HG03565 (cell line): ENCODE results near the gene SLC34A3.

Source experiments
- ATAC-seq: cut with Tn5 transposase; IDR thresholded peaks from one replicate; pipeline ENCODE4 v1.9.1; 2021; ENCODE audit warnings: mild to moderate bottlenecking, moderate library complexity; ENCODE audit not compliant: unreplicated experiment

The SLC34A3 gene

DNA sequence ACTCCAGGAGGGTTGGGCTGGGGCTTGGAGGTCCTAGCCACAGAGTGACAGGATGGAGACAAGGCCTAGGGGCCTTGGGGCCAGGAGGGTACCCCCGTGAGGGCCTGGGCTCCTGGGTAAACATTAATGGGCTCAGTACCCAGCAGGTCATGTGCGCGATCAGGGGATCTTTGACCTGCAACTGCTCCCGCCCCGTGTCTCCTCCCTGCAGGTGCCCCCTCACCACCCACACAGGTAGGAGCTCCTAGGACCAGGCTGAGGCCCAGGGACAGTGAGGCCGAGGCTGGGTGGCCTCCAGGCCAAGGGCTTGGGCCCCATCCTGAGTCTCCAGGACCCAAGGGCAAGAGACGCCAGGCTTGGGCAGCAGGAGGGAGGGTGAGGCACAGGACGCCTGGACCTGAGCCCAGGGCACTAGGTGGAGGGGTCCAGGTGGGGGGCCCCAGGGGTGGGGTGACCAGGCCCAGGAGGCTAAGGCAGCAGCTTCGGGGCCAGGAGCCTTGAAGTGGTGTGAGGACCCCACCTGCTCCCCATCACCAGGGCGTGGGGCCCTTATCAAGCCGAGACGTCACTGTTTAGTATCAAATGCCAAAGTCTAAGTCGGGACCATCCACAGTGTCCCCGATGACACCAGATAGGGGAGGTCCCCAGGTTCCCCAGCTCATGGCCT, at the start of gene SLC34A3:
TSS of gene SLC34A3 (plus strand) at position 197 of the 667 bp plus-strand sequence. CDS start 802 bp downstream, outside the sequence.
- ATAC-seq: no peak

DNA sequence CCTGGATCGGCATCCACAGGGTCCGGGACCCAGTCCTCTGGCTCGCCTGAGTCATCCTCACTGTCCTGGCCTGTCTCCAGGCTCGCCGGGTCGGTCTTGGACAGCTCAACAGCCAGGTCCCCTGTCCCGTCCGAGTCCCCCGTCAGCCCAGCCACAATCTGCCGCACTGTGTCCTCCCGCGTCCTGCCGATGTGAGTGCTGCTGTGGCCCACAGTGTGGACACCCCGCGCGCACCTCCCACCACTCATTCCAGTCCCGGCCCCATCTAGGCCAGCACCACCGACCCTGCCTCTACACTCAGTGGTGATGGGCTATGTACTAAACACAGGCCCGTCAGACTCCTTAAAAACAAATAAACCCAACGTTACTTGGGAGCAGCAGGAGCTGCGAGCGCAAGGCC, 49.0 kb upstream of the SLC34A3 start:
- no peak for ATAC-seq

DNA sequence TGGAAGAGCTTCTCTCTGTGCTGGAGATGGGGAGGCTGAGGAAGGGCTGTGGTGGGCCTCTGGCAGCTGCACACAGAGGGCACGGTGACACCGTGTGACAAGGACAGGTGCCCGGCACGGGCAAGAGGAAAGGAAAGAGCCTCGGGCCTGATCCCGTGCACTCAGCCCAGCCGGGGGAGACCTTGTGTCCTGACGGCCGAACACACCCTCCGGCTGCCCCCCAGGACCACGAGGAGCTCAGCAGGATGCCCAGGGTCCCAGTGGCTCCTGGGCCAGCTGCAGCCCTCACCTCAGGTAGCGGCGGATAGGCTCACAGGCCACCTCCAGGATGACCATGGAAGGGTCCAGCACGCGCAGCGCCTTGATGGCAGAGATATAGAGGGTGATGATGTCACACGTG, 47.9 kb upstream of the SLC34A3 start:
- ATAC-seq: no peak

DNA sequence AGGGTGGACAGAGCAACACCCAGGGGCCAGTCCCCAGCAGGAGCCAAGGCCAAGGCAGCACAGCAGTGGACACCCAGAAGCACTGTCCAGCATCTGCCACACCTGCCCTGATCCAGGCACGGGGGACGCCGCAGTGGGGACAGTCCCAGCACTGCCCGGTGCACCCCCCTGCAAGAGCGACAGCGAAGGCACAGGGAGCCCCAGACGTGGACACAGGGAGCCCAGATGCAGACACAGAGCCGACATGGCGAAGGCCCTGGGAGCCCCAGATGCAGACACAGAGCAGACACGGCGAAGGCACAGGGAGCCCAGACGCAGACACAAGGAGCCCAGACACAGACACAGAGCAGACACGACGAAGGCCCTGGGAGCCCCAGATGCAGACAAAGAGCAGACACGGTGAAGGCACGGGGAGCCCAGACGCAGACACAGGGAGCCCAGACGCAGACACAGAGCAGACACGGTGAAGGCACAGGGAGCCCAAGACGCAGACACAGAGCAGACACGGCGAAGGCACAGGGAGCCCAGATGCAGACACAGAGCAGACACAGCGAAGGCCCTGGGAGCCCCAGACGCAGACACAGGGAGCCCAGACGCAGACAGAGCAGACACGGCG, 46.6 kb upstream of the SLC34A3 start:
- no peak for ATAC-seq

DNA sequence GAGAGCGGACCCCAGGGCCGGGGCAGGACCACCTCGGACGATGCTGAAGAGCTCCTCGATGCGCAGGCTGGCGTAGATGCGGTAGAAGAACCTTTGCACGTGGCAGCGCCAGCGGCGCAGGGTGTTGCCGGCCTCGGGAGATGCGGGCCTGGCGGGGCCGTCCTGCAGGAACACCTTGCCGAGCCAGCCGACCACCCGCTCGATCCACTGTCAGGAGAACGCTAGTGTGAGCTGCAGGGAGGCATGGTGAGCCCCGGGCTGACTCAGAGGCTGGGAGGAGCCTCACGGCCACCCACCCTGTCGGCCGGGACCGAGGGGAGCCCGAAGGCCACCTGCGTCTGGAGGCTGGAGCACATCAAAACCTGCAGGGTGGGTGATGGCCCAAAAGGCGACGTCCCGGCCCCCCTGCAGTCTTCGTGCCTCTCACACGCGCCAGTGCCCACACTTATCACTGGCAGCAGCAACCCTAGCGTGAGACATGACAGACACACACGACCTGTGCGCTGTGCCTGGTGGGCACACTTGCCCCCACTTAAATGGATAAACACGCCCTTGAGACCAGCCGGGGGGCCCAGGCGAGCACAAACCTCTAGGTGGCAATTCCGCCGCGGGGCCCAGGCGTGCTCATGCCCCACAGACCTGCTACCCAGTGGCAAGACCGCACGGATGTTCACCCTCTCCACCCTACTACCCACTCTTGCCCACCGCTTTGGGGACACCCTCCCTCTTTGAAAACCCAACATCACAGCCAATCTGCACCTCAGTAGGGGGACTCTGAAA, 45.6 kb upstream of the SLC34A3 start:
- no peak for ATAC-seq

DNA sequence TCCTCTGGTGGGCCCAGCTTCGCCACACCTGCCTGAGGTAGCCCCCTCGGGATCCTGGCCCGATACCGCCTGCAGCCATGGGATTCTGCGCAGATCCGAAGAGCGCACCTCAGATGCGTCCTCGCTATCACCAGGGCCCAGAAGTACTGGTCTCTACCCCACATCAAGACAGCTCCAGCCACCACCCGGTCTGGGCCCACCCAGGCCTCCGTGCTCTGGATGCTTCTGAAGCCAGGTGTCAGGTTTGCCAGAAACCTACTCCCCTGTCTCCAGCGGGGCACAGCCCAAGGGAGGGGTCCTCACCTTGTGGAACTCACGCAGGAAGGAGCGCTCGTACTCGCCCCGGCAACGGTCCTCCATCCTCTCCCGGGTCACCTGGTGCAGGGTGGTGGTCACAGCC, 44.8 kb upstream of the SLC34A3 start:
- no peak for ATAC-seq

DNA sequence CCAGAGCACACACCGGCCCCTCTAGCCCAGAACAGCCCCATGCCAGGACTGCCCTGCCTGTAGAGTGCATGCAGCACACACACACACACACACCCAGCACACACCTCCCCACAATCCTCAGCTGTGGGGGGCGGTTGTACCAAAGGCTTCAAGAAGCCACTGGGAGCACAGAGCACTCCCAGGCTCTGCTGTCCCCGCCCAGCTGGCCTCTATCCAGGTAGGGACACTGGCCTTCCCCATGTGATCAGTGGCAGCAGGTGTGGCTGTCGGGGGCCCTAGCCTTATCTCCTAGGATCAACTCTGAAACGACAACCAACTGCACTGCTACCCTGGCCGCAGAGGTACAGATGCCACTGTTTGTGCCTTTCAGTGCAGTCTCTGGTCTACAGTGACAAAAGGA, 44.3 kb upstream of the SLC34A3 start:
- no peak for ATAC-seq

DNA sequence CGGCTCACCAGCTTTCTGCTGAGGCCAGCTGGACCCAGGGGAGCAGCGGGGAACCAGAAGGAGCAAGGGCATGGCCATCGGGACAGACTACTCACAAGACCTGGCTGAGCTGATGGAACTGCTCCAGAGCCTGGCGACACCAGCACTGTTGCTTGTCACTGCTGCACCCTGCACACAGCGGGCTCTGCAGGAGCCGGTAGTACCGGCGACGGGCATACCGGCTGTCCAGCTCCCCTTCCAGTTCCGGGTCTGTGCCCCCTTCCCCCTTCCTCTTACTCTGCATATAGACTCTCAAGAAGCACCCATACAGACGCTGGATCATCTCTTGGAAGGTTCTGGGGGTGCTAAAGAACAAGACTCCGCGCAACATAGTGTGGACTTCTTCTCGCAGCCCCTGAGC, 43.3 kb upstream of the SLC34A3 start:
- no peak for ATAC-seq

DNA sequence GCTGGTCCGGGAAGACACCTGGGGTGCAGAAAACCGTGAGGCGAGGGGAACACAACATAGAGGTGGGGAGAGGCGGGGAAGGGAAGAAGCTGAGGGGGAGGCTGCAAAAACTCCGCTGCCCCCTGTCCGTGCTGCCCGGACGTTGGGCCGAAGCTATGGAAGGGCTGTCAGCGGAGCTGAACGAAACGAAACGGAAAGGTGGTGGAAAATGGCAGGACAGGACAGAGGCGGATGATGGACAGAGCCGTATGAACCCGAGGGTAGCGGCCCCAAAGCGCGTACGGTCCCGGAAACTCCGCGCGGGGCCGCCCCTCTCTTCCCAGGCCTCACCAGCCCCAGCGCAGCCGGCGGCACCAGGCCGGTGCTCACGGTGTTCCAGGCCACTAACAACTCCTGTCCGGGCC, 42.6 kb upstream of the SLC34A3 start:
- no peak for ATAC-seq

DNA sequence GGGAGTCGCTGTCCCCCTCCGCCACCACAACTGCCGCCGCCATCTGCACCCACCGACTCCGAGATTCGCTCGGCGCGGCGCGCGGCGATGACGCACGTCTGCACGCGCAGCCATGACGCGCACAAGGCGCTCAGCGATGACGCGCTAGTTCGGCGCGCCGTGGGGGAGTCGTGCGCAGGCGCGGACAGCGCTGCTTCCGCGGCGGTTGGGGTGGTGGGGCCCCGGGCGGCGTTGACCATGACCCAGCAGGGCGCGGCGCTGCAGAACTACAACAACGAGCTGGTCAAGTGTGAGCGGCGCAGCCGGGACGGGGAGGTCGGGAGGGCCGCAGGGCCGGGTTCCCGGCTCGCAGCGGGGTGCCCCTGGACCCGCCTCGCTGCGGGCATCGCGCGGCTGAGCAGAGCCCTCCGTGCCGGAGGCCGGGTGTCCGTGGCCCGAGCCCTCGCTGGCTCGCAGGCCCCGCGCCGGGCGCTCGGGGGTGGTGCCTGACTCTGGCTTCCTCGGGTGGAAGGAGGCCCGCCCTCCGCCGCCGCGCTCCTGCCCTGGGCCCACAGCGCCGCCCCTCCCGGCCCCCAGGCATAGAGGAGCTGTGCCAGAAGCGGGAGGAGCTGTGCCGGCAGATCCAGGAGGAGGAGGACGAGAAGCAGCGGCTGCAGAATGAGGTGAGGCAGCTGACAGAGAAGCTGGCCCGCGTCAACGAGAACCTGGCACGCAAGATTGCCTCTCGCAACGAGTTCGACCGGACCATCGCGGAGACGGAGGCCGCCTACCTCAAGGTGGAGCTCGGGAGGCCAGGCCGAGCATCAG, 42.0 kb upstream of the SLC34A3 start, which contains the start of the genes ANAPC2 and SSNA1:
TSS of gene ANAPC2 (minus strand) at position 71 of the 807 bp plus-strand sequence. CDS start at position 43, 28 bp downstream.
TSS of gene SSNA1 (plus strand) at position 187 of the 807 bp plus-strand sequence. CDS start at position 238, 51 bp downstream.
- ATAC-seq: peak; percentile 82

DNA sequence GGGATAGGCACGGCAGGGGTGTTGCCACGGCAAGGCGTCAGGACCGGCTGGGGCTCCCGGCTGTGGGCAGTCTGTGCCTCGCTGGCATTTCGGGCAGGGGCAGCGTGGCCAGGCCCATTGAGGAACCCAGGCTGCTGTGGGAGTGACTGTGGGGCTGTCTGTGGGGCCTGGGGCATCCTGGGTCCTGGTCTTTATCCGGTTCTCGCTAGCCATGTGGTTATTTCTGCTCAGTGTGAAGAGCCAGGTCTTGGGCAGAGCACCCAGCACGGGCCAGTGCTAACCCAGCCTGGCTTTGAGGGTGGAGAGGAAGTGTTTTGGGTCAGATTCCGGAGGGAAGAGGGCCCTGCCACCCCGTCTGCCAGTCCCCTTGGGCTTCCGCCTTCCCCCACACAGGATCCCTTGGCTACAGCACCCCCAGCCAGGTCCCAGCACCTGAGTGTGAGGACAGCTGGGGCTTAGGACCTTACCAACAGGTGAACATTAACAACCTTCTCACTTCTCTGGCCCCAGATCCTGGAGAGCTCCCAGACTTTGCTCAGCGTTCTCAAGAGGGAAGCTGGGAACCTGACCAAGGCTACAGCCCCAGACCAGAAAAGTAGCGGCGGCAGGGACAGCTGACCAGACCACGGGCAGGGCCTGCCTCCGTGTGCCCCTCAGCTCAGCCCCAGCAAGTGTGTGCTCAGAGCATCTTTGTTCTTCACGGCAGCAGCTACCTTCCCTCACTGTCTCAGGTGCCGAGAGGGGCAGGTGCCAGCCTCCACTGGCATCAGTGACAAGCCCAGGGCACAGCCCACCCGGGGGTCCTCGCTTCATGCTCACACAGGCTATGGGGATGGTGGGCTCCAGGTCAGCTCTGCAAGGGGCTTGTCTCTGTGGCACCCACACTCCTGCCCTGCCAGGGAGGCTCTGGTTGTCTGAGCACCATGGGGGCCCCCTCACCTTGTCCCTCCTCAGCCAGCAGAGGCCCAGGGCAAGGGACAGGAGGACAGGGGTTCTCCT, 41.1 kb upstream of the SLC34A3 start:
- ATAC-seq: no peak

DNA sequence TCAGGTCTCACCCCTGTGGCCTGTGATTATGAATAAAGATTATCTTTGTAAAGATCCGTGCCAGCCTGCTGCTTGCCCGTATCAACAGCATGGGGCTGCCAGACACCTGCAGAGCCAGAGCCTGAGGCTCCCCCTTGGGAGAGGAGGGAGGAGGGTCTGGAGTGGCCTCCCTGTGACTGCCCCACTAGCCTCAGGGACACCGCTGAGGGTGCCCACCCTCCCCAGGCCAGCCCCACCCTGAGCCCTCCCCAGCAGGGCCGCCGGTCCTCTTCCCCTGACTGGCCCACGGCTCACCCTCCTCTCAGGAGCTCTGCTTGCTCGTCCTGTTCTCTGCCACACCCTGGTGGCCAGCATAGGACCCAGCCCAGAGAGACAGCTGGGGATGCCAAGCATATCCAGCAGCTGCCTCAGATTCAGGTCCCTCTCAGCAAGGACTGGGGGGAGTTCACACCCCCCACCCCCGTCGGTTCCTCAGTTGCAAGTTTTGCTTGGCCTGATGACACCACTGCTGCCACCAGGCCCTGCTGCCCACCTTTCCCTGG, 40.3 kb upstream of the SLC34A3 start:
- ATAC-seq: no peak

DNA sequence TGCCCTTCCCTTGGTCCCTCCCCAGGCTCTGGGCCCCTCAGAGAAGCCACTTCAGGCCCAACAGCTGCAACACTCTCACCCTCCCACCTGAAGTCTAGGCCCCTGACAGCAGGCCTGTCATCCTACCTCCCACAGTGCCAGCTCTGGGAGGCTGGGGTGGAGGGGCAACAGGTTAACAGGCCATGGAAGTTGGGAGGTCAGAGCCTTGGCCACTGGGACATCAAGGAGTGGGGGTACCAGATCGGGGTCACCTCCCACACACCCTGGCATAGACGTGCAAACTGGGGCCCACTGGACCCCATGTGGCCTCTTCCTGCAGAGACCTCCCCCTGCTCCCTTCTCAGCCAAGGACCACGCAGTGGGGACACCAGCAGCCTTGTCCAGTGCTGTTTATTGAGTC, 39.5 kb upstream of the SLC34A3 start:
- ATAC-seq: no peak

DNA sequence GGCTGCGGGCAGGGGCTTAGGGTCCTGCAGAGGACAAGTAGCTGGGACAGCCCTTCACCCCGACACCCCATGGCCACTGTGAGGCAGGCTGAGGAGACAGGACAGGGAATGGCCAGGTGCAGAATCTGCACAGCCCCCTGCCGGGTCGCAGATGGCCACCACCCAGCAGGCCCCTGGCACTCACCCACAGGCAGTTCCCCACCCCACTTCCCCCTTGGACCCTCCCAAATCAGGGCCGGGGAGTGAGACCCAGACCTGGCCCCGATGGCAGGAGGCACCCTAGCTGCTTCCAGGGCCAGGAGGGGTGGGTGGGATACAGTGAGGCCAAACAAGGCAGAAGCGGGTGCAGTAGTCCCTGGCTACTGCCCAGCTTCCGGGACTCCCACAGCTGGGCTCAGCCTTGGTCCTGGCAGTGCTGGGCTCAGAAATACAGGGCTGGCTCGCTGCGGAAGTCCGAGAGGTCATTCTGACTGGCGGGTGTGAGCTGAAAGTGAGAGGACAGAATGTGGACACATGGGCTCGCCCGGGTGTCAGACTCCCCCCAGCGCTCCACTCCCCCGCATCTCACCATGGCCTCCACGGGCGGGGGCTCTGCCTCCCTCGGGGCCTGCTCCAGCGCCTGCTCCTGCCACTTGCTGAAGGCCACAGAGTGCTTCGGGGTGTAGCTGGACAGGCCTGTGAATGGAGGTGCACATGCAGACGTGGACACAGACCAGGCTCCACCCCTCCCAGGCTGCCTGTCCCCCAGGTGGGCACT, 38.8 kb upstream of the SLC34A3 start:
- no peak for ATAC-seq

DNA sequence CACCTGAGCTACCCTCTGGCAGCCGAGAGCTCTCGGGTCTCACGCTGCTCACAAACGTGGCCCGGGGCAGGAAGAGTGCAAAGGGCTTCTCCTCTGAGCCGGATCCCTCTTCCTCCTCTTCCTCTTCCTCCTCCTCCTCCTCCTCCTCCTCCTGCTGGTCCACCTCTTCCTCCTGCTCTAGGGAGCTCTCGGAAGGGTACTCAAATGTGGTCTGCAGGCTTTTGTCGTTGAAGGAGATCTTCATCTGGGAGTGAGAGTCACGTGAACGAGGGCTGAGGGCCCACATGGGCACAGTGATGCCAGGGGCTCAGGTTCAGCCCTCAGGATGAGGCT, 38.3 kb upstream of the SLC34A3 start:
- ATAC-seq: no peak

DNA sequence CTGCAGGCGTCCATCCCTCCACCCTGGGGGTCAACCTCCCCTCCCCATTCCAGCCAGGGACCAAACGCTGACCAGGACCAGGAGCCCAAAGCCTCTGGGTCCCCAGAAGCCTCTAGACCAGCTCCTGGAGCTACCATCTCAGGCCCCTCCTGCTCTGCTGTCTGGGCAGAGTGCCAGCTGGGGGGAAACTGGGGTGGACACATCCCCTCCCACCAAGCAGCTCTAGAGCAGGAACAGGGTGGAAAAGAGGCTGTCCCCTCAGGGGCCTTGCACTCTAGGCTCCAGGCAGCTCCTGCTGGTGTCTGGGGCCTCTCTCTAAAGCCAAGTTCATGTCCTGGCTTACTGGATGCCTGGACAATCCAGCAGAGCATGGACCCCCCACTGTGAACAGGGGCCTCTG, 37.8 kb upstream of the SLC34A3 start:
- no peak for ATAC-seq

DNA sequence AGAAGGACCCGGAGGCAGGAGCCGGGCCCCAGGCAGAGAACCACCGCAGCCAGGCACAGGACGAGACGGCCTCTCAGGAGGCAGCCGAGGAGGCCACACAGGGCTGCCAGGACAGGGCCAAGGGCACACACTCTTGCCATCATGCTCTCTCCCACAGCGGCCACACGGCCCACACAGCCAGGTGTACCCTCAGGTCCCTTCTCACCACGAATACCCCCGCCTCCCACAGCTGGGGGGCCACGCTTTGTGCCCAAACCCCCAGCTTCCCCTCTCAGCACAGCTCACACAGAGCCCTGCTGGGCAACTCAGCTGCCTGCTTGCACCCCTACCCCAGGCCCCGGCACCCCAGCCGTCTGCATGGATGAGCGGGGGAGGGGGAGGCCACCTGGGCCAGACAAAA, 36.9 kb upstream of the SLC34A3 start:
- no peak for ATAC-seq

DNA sequence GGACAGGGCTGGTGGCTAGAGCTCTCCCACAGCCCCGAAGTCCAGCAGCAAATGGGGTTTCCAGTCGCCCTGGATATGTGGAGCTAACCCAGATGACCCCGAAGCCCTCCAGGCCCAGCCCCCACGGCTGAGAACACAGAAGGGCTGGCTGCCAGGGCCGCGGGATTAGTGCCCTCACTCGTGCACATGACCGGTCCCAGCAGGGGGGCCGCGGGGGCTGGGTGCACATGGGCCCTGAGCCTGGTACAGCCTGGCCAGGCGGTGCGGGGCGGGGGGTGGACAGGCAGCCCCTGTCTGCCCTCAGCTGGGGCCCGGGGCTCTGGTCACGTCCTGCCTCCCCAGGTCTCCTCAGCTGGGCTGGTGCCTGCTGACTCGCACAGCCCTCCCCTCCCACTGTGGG, 36.3 kb upstream of the SLC34A3 start:
- no peak for ATAC-seq

DNA sequence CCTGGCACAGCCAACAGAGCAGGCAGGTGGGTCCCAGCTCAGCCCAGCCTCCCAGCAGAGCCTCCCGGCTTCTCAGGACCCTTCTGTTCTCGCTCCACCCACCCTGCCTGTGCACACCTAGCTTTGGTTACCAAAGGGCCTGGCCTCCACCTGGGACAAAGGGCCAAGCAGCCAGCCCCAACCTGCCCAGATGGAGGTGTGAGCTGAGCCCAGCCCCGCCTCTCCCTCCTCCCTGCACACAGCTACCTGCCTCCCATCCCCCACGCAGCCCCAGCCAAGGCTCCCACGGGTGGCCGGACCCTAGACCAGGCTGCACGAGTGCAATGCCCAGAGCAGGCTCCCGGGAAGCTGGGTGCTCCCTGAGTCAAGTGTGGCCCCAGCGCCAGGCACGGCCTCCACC, 35.8 kb upstream of the SLC34A3 start:
- no peak for ATAC-seq
